ENCODE results near the gene LENEP.

The LENEP gene

GRCh38 chr1:154954541-154954940 is 38.8 kb upstream of the LENEP start:
- no peak for DNase-seq (ENCODE audit: low read depth, low spot score)
- WGBS (ENCODE audit: insufficient coverage, insufficient read length): no CpG with 5 or more reads among the region's 3 CpGs
- Histone ChIP-seq H3K4me1 (ENCODE audit: control insufficient read depth, insufficient read depth, low read length) (peaks cover 7% of the 10 kb centered on the region; the same call in 1 of the 2 replicates), H3K27ac (ENCODE audit: low read length) (no peak overlapping the region), H3K4me3 (ENCODE audit: low read length) (no peak overlapping the region), H3K27me3 (ENCODE audit: control insufficient read depth, insufficient read depth, low read length) (no peaks in the 10 kb centered on the region), H3K9me3 (ENCODE audit: control insufficient read depth, insufficient read depth, low read length) (no peaks in the 10 kb centered on the region), H3K36me3 (ENCODE audit: control insufficient read depth, insufficient read depth, low read length) (0 out of 2 replicates have a peak, but pooled peaks cover 5% of the 10 kb centered on the region)

GRCh38 chr1:154955039-154955717 is 38.2 kb upstream of the LENEP start:
- no CpG with 5 or more reads among the region's 4 CpGs for WGBS (ENCODE audit: insufficient coverage, insufficient read length)
- H3K36me3 ChIP-seq (ENCODE audit: control insufficient read depth, insufficient read depth, low read length): 0 out of 2 replicates have a peak, but pooled peaks cover 6% of the 10 kb centered on the region
- H3K4me1 ChIP-seq (ENCODE audit: control insufficient read depth, insufficient read depth, low read length): peaks cover 7% of the 10 kb centered on the region; the same call in 1 of the 2 replicates
- no peaks in the 10 kb centered on the region for H3K27me3 ChIP-seq (ENCODE audit: control insufficient read depth, insufficient read depth, low read length)
- H3K27ac ChIP-seq (ENCODE audit: low read length): no peak overlapping the region
- no peaks in the 10 kb centered on the region for H3K9me3 ChIP-seq (ENCODE audit: control insufficient read depth, insufficient read depth, low read length)
- H3K4me3 ChIP-seq (ENCODE audit: low read length): peak overlapping the region; percentile 47; the same call in 1 of the 2 replicates
- DNase-seq (ENCODE audit: low read depth, low spot score): no peak

DNA sequence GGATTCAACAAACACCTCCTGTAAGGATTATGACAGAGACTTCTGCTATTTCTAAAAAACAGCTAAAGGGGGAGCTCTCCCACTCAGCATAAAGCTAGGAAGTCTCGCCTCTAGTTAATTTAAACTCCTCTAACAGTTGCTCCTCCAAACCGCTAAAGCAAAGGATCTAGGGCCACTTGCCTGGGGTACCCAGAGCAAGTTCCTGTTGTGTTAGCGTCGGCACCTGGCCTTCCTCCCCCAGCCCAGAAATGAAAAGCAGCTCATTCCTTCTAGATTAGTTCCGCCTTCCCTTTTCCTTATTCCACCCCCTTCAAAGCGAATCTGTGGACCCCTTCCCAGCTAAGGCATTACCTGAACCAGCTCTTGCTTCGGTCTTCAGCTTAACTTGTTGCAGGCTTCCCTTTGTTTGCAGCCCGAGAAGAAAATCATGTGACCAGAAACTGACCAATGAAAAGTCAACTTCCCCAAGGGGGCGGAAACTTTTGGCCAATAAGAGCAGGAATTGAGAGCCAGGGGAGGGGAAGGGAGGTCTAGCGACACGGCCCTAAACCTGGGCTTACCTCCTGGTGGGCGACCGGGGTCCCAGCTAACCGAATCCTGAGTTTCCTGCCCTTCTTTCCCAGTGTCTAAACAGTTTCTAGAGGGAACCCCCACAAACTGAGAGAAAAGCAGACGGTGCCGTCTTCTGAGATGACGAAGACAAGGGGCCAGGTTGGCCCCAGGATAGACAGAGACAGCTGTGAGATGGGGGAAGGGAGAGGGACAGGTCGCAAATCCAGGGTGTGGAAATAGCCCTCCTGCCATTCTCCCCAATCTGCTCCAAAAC is 37.5 kb upstream of the LENEP start, which contains the start of gene PBXIP1:
Gene PBXIP1 (minus strand): TSS at position 382 of the 826 bp plus-strand sequence. CDS start 2,378 bp downstream, outside the sequence.
- peak within 1 kb of the TSS; percentile 47; the same call in 1 of the 2 replicates for H3K4me3 ChIP-seq (ENCODE audit: low read length)
- no CpG with 5 or more reads among the region's 18 CpGs for WGBS (ENCODE audit: insufficient coverage, insufficient read length)
- peak; percentile 97 for DNase-seq (ENCODE audit: low read depth, low spot score)
- H3K9me3 ChIP-seq (ENCODE audit: control insufficient read depth, insufficient read depth, low read length): no peaks in the 10 kb centered on the region
- no peak within 1 kb of the TSS for H3K27ac ChIP-seq (ENCODE audit: low read length)
- H3K27me3 ChIP-seq (ENCODE audit: control insufficient read depth, insufficient read depth, low read length): no peaks in the 10 kb centered on the region
- H3K4me1 ChIP-seq (ENCODE audit: control insufficient read depth, insufficient read depth, low read length): peaks cover 7% of the 10 kb centered on the region; the same call in 1 of the 2 replicates
- H3K36me3 ChIP-seq (ENCODE audit: control insufficient read depth, insufficient read depth, low read length): 0 out of 2 replicates have a peak, but pooled peaks cover 6% of the 10 kb centered on the region

- Histone ChIP-seq H3K36me3 (ENCODE audit: control insufficient read depth, insufficient read depth, low read length) (0 out of 2 replicates have a peak, but pooled peaks cover 6% of the 10 kb centered on the region), H3K9me3 (ENCODE audit: control insufficient read depth, insufficient read depth, low read length) (no peaks in the 10 kb centered on the region), H3K4me3 (ENCODE audit: low read length) (peak overlapping the region; percentile 26; the same call in 1 of the 2 replicates), H3K4me1 (ENCODE audit: control insufficient read depth, insufficient read depth, low read length) (peaks cover 7% of the 10 kb centered on the region; the same call in 1 of the 2 replicates), H3K27ac (ENCODE audit: low read length) (no peak overlapping the region), H3K27me3 (ENCODE audit: control insufficient read depth, insufficient read depth, low read length) (no peaks in the 10 kb centered on the region)
- no CpG with 5 or more reads among the region's 6 CpGs for WGBS (ENCODE audit: insufficient coverage, insufficient read length)
- DNase-seq (ENCODE audit: low read depth, low spot score): no peak
Observed at GRCh38 chr1:154956544-154956941, 36.8 kb upstream of the LENEP start.

- WGBS (ENCODE audit: insufficient coverage, insufficient read length): no CpG with 5 or more reads among the region's 9 CpGs
- Histone ChIP-seq H3K36me3 (ENCODE audit: control insufficient read depth, insufficient read depth, low read length) (0 out of 2 replicates have a peak, but pooled peaks cover 6% of the 10 kb centered on the region), H3K27me3 (ENCODE audit: control insufficient read depth, insufficient read depth, low read length) (no peaks in the 10 kb centered on the region), H3K9me3 (ENCODE audit: control insufficient read depth, insufficient read depth, low read length) (no peaks in the 10 kb centered on the region), H3K27ac (ENCODE audit: low read length) (no peak overlapping the region), H3K4me3 (ENCODE audit: low read length) (no peak overlapping the region), H3K4me1 (ENCODE audit: control insufficient read depth, insufficient read depth, low read length) (peaks cover 7% of the 10 kb centered on the region; the same call in 1 of the 2 replicates)
- no peak for DNase-seq (ENCODE audit: low read depth, low spot score)
Observed at GRCh38 chr1:154957091-154957657, 36.2 kb upstream of the LENEP start.

- no CpG with 5 or more reads among the region's 2 CpGs for WGBS (ENCODE audit: insufficient coverage, insufficient read length)
- Histone ChIP-seq H3K27me3 (ENCODE audit: control insufficient read depth, insufficient read depth, low read length) (no peaks in the 10 kb centered on the region), H3K36me3 (ENCODE audit: control insufficient read depth, insufficient read depth, low read length) (0 out of 2 replicates have a peak, but pooled peaks cover 9% of the 10 kb centered on the region), H3K4me1 (ENCODE audit: control insufficient read depth, insufficient read depth, low read length) (peaks cover 7% of the 10 kb centered on the region), H3K4me3 (ENCODE audit: low read length) (no peak overlapping the region), H3K27ac (ENCODE audit: low read length) (no peak overlapping the region), H3K9me3 (ENCODE audit: control insufficient read depth, insufficient read depth, low read length) (no peaks in the 10 kb centered on the region)
- DNase-seq (ENCODE audit: low read depth, low spot score): no peak
Observed at GRCh38 chr1:154958036-154958435, 35.4 kb upstream of the LENEP start.

DNA sequence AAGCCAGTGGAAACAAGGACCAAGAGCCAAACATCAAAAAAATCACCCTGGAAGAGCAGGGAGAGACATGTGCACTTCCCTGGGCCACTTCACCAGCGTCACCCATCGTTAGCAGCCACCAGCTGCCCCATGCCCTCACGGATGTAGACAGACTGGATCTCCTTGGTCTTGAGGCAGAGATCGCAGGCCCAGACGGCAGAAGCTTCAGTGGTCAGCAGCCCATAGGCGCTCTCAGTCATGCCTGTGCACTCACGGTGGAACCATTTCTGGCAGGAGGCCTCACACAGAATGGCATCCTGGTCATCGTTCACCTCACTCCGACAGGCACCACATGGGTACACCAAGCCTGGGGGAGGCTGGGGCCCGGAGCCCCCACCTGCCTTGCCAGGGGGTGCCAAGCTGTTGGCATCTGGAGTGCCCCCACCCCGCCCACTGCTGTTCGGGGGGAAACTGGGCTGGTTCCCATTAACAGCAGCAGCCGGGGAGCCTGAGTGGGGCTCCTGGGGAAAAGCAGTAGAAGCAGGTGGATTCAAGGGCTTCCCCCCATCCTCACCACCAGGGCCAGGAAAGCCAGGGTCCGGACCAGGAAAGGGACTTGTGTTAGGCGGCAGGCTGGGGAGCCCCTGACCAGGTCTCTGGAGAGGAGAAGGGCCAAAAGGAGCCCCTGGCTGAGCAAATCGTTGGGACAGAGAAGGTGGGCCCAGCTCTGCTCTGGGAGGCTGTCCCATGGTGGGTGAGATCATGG is 34.5 kb upstream of the LENEP start:
- no CpG with 5 or more reads among the region's 16 CpGs for WGBS (ENCODE audit: insufficient coverage, insufficient read length)
- Histone ChIP-seq H3K4me3 (ENCODE audit: low read length) (no peak overlapping the region), H3K27ac (ENCODE audit: low read length) (no peak overlapping the region)

GRCh38 chr1:154959426-154959780 is 34.0 kb upstream of the LENEP start:
- Histone ChIP-seq H3K9me3 (ENCODE audit: control insufficient read depth, insufficient read depth, low read length) (no peaks in the 10 kb centered on the region), H3K4me1 (ENCODE audit: control insufficient read depth, insufficient read depth, low read length) (peaks cover 7% of the 10 kb centered on the region), H3K27ac (ENCODE audit: low read length) (no peak overlapping the region), H3K27me3 (ENCODE audit: control insufficient read depth, insufficient read depth, low read length) (no peaks in the 10 kb centered on the region), H3K4me3 (ENCODE audit: low read length) (no peak overlapping the region), H3K36me3 (ENCODE audit: control insufficient read depth, insufficient read depth, low read length) (peaks cover 12% of the 10 kb centered on the region; the same call in 1 of the 2 replicates)
- DNase-seq (ENCODE audit: low read depth, low spot score): no peak
- WGBS (ENCODE audit: insufficient coverage, insufficient read length): no CpG with 5 or more reads among the region's 7 CpGs

More for the DNA sequence above, 34.5 kb upstream of the LENEP start:
- H3K36me3 ChIP-seq (ENCODE audit: control insufficient read depth, insufficient read depth, low read length): peaks cover 12% of the 10 kb centered on the region; the same call in 1 of the 2 replicates
- DNase-seq (ENCODE audit: low read depth, low spot score): no peak
- H3K4me1 ChIP-seq (ENCODE audit: control insufficient read depth, insufficient read depth, low read length): peaks cover 7% of the 10 kb centered on the region
- no peaks in the 10 kb centered on the region for H3K27me3 ChIP-seq (ENCODE audit: control insufficient read depth, insufficient read depth, low read length)
- no peaks in the 10 kb centered on the region for H3K9me3 ChIP-seq (ENCODE audit: control insufficient read depth, insufficient read depth, low read length)

GRCh38 chr1:154960446-154961136 is 32.8 kb upstream of the LENEP start:
- Histone ChIP-seq H3K4me1 (ENCODE audit: control insufficient read depth, insufficient read depth, low read length) (peaks cover 3% of the 10 kb centered on the region; the same call in 1 of the 2 replicates), H3K36me3 (ENCODE audit: control insufficient read depth, insufficient read depth, low read length) (peaks cover 17% of the 10 kb centered on the region), H3K27me3 (ENCODE audit: control insufficient read depth, insufficient read depth, low read length) (no peaks in the 10 kb centered on the region), H3K9me3 (ENCODE audit: control insufficient read depth, insufficient read depth, low read length) (no peaks in the 10 kb centered on the region), H3K4me3 (ENCODE audit: low read length) (peak overlapping the region; percentile 81; the same call in 1 of the 2 replicates), H3K27ac (ENCODE audit: low read length) (no peak overlapping the region)
- no CpG with 5 or more reads among the region's 10 CpGs for WGBS (ENCODE audit: insufficient coverage, insufficient read length)
- DNase-seq (ENCODE audit: low read depth, low spot score): no peak
